NCI-H2196 (cell line): ENCODE results near the gene TRAPPC2L.
"Not testable (repeated sequence)": the region's sequence is repeated elsewhere in the genome, so short reads cannot be mapped to it uniquely, and the experiment has no call there.

Experiments
- DNase-seq: peaks from one replicate; lab custom pipeline; 2025; ENCODE audit not compliant: unreplicated experiment; lab: John Stamatoyannopoulos, UW

The TRAPPC2L gene

DNA sequence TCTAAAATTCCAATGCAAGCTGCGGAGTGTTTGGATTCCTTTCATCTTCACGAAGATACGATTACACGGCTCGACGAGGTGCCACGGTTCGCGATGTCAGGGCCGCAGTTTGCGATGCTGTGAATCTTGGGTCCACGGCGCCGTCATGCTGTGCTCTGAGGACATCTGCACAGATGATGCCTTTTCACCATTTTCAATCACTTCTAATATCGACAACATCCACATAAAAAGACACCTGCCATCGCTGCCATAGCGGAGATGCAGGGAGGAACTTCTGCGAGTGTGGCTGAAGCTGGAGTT is 38.4 kb upstream of the TRAPPC2L start:
- DNase-seq: no peak

DNA sequence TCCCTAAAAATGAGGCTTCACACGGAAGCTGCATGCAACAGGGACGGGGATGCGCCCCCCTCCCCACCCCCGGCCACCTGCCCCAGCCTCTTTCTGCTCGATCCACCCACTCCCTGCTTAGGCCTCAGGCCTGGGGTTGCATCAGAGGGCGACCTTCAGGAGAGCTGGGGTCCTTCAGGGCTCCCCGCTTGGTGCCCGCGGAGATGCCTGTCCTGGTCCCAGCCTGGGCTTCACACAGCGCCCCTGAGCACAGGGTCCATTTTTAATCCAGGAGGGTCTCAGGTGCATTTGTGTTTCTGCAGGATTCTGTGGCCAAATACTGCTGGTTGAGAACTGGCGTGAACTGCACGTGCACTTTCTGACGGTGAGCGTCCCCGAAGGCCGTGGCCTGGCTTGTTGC is 37.8 kb upstream of the TRAPPC2L start:
- no peak for DNase-seq

DNA sequence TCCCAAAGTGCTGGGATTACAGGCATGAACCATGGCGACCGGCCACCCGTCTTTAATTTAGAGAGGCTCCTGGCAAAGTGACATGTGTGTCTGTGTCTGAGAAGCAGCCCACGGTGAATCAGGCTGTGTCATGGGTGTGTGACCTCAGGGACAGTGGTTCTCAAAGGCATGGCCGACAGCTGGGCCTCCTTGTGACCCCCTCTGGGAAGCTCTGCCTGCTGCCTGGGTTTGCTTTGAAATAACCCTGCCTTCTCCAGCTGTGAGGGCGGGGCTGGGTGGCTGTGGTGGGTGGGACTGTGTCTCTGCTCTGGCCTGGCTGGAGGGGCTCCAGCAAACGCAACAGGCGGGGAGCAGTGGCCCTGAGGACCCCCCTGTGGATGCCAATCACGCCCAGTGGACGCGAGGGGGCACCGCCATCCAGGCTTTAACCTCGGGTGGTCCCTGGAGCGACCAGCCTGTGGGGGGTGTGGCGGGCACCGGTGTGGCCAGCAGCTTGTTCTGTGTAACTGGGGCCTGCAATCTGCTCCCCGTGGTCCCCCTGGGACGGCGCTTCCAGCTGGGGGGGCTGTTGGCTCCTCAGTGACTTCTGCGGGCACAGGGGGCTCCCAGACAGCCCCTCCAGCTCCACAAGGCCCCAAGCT is 36.4 kb upstream of the TRAPPC2L start:
- DNase-seq: no peak

DNA sequence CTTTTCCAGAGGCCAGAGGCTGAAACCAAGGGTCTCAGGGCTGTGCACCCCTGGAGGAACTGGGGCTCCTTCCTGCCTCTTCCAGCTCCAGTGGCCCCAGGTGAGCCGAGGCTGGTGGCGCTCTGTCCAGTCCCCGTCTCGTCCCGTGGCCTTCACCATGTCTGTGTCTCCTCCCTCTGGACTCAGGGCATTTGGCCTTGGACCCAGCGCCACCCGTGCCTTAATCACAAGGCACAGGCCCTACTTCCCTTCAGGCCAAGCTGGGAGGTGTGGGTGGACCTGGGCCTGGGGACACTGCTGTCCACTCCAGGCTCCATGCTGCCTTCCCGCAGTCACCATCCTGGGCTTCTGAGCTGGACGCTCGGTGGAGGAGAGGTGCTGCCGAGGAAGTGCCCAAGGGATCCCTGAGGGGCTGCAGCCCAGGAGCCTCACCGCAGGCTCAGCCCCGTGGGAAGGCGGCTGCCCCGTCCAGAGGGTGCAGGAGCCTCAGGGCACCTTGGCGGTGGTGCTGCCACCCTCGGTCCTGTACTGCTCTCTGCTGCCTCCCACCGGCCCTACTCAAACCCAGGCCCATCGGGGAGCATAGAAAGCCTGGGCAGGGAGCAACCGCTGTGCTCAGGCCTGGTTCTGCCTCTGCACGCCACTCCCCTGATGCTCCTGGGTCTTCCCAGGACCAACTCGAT is 35.6 kb upstream of the TRAPPC2L start:
- no peak for DNase-seq

DNA sequence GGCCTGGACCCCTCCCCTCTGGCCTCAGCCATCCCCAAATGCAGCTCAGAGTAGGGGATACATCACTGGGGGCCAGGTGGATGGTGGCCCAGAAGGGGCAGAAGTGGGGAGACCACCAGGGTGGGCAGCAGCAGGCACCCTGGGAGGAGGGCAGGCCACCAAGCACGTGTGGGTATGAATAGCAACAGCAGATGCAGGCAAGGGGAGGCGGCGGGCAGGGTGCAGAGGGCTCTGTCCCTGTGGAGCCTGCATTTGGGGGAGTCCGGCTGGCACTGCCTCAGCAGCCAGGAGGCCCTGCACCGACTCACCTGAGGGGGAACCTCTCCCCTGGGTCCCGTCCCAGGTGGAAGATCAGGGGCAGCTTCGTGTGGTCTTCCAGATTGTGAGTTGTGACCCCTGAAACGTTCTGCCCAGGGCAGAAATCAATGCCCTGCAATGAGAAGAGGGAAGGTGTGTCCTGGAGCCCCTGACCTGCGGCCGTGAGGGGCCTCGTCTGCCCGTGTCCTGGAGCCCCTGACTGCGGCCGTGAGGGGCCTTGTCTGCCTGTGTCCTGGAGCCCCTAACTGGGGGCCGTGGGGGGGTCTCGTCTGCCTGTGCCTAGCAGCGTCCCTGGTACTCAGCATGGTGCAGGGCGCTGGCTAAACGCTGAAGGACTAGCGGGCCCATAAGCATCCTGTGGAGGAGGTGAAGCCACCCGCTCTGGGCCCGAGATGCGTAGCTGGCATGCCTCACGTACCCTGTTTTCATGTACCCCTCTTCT is 34.5 kb upstream of the TRAPPC2L start:
- no peak for DNase-seq

DNA sequence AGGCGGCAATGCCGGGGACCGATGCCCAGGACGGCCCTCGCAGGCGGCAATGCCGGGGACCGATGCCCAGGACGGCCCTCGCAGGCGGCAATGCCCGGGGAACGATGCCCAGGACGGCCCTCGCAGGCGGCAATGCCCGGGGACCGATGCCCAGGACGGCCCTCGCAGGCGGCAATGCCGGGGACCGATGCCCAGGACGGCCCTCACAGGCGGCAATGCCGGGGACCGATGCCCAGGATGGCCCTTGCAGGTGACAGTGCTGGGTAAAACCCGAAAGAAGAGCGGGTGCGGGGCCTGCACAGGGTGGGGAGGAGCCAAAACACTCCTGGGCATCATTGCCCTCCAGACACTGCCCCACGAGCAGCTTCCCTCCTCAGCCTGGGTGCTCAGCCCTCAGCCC is 33.3 kb upstream of the TRAPPC2L start:
- not testable (repeated sequence) for DNase-seq

DNA sequence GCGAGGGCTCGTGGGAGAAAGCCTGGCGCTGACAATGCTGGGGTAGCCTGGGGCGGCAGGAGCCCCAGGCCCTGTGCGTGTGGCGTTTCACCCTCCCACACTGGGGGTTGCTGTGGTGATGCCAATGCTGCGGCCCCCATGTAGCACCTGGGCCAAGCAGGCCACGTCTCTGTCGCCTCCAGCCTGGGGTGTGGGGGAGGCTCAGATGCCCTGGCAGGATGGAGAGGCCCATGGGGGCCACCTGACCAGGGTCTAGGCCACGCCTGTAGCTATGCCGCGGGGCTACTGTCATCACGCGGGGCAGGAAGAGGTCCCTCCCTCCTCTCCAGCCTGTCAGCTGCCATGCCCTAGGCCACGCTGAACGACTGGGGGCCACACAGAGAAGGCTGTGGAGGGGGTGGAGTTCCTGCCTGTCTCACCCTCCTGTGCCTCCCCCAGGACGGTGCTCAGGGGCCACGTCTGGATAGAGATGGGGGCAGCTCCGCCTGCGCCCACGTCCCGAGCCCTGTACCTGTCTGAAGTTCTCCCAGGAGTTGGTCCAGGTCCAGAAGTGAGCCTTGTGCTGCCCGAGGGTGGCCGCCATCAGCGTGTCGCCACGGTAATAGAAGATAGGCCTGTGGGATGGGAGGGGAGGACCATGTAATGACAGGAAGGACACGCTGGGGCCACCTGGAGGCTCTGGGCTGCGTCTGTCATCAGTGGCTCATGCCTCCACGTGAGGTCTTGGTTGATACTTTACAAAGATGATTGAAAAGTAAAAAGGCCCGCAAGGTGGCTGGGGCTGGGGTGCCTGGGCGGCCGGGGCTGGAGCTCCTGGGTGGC is 32.5 kb upstream of the TRAPPC2L start:
- DNase-seq: no peak

DNA sequence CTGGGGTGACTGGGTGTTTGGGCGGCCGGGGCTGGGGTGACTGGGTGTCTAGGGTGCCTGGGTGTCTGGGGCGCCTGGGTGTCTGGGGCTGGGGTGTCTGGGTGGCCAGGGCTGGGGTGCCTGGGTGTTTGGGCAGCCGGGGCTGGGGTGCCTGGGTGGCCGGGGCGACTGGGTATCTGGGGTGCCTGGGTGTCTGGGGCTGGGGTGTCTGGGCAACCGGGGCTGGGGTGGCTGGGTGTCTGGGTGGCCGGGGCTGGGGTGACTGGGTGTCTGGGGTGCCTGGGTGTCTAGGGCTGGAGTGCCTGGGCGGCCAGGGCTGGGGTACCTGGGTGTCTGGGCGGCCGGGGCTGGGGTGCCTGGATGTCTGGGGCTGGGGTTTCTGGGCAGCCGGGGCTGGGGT is 31.8 kb upstream of the TRAPPC2L start:
- no peak for DNase-seq

DNA sequence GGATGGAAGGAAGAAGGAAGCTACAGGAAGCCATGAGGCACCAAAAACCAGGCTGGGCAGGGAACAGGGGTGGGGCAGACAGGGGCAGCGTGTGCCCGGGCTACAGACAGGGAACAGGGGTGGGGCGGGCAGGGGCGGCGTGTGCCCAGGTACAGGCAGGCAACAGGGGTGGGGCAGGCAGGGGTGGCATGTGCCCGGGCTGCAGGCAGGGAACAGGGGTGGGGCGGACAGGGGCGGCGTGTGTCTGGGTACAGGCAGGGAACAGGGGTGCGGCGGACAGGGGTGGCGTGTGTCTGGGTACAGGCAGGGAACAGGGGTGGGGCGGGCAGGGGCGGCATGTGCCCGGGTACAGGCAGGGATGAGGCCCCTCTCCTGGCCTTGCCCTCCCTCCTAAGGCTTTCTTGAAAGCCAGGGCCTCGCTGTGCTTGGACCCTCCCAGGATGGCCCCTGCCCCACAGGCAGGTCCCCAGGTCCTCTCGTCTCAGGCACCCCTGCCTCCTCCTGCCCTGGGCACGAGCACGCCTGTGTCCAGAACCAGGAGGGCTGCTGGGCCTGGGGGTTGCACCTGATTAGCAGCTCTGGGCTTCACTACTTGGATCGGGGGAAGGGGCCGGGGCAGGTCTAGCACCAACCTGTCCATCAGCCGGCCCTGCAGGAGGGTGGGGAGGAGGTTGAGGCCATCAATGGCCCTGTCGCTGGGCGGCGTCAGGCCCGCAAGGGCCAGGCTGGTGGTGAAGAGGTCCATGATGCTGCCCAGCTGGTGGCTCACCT is 30.7 kb upstream of the TRAPPC2L start:
- DNase-seq: no peak

DNA sequence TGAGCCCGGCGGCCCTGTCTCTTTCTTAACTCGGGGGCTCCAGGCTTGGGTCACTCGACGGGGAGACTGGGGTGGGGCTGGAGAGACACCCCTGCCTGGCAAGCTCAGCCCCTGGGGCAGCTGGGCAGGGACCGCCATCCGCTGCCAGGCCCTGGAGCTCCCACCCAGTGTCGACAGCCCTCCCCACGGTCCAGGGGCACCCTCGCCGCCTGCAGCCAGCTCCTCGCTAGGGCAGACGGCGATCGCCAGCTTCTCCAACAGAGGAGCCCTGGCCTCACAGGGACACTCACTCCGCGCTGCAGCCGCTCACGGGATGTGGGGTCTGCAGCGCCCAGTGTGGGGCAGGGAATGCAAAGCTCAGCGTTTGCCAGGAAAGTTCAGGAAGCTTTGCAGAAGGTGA is 29.2 kb upstream of the TRAPPC2L start:
- no peak for DNase-seq

DNA sequence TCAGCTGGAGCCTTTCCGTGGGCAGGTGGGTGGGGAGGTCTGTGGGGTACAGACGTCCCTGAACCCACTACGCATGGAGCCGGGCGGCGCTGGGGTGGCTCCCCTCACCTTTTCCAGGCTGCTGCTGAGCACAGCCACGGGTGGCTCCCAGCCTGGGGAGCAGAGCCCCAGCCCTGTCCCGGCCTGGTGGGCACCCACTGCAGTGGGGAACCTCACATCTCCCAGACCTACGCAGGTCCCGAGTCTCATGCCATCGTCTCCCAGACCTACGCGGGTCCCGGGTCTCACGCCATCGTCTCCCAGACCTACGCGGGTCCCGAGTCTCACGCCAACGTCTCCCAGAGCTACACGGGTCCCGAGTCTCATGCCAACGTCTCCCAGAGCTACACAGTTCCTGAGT is 28.2 kb upstream of the TRAPPC2L start:
- DNase-seq: no peak

DNA sequence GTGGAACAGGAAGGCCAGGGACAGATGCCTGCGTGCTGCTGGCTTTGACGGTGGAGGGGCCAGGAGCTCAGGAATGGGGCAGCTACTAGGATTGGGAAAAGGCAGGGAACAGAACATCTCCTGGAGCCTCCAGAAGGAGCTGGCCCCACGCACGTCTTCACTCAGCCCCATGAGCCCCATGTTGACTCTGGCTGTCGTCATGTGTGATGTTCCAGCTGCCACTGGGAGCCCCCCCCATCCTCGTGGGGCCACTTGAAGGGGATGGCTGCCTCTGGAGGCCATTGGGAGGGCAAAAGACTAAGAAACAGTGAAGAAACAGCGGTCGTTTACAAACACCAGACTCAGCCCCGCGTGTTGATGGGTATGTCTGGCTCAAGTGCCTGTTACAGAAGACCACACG is 26.7 kb upstream of the TRAPPC2L start:
- DNase-seq: no peak

DNA sequence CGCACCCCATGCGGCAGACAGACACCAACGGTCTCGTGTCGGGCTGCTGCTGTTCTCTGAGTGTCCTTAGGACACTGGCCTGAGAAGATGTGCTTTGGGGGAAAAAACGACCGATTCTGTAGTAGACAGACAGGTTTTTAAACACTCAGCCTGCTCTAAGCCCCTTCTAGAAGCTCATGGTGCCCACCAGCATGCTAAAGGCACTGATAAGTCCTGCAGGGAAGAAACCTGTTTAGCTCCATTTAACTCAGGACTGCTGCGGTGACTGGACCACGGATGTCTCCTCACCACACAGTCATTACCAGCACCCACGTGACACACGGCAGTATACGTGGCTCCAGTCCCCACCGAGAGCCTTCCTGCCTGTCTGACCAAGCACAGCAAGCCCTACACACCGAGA is 26.1 kb upstream of the TRAPPC2L start:
- DNase-seq: no peak

DNA sequence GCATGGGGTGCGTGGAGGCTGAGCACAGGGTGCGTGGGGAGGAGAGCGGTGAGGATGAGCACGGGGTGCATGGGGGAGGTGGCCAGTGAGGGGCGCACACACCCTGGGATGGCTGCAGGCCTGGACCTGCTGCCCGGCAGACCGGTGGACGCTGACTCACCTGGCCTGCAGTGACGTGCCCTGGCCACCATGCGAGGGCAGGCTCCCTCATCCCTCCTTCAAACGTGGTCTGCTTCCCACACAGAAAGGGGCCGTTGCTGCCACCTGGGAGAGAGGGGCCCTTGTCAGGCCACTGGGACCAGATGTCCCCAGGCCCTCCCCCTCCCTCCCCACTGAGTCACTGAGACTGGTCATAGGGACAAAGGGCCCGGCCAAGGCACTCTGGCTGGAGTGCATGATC is 25.1 kb upstream of the TRAPPC2L start:
- no peak for DNase-seq

DNA sequence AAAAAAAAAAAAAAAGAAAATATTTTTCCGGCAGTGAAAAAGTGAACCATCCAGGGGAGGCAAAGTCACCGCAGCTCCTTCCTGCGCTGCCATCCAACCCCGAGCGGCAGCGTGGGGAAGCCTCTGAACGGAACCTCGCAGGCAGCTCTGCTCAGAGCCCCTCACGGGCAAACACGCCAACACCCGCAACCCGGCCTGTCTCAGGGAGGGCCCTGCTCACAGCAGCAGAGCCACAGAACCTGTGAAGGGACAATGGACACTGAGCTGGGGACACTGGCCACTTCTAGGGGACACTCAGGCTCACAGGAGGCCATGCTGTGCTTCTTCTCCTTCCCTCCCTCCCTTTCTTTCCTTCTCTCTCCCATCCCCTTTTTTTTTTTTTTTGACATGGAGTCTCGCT is 23.8 kb upstream of the TRAPPC2L start:
- DNase-seq: no peak

DNA sequence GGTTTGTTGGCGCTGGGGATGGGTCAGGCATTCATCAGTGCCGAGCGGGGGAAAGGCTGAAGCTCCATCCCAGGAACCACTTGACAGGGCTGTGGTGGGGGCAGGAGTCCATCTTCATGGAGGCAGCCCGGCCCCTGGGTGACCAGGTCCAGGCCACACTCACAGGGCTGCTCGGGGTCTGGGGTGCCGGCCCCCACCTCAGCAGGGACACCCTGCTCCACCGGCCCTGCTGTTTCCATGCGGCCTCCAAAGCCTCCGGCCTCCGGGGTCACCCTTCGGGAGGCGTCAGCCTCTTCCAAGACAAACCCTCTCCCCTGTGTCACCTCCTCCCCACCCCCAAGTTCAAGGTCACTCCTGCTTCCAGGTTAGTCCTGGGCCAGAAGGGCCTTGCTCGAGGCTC is 22.3 kb upstream of the TRAPPC2L start:
- DNase-seq: no peak

DNA sequence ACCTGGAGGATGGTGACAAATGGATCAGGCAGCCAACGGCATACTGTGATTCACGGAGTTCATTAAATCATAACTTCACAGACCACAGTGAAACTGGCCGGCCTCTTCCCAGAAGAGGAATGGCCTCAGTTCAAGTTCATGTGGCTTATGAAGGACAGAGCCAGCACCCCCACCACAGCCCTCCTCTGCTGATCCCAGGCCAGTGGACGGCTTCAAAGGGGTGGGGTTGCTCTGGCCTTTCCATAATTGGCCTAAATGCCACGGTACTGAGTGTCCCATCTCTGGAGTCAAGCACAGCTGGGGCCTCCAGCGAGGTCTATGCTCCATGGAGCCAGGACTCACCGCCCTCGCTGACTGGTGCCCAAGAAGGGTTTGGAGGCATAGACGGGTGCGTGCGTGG is 21.5 kb upstream of the TRAPPC2L start:
- DNase-seq: no peak

DNA sequence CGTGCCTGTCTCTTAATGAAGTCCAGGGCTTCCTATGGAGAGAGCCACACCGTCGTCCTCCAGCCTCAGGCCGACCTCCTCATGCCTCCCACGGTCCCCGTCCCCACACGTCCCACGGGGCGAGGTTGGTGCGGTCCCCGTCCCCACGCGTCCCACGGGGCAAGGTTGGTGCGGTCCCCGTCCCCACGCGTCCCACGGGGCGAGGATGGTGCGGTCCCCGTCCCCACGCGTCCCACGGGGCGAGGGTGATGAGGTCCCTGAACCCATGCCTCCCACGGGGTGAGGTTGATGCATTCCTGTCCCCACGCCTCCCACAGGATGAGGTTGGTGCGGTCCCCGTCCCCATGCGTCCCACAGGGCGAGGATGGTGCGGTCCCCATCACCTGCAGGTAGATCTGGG is 21.1 kb upstream of the TRAPPC2L start:
- DNase-seq: no peak

DNA sequence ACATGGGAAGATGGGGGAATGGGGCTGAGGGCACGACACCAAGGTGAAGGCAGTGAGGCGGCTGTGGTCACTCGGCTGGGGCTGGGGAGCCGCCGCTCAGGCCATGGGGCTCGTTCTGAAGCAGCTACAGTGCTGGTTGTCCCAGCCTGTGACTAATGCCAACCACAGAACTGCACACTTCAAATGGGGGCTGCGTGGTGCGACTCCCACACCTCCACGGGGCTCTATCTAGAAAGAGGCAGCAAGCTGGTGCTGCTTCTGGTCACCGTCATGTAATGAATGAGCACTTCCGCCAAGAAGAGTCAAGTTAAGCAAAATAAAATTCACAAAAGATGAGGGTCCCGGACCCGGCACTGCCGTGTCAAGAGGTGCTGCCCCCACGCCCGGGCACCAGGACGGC is 20.1 kb upstream of the TRAPPC2L start:
- DNase-seq: no peak

DNA sequence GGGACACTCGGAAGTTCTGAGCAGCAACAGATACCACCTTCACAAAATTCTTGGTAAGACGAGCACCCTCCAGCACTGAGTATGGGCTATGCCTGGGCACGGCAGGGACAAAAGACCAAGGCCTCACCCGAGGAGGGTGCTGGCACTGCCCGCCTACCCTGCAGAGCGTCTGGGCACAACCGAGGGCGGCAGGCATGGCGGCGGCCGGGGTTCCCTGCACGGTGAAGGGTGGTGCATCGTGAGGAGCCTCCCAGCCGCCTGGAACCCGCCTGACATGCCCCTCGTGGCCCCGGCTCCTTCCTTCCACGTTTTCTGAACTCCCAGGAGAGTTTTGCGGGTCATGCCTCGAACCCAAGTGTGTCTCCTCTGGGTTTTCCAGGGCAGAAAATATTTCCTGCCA is 19.1 kb upstream of the TRAPPC2L start:
- no peak for DNase-seq

DNA sequence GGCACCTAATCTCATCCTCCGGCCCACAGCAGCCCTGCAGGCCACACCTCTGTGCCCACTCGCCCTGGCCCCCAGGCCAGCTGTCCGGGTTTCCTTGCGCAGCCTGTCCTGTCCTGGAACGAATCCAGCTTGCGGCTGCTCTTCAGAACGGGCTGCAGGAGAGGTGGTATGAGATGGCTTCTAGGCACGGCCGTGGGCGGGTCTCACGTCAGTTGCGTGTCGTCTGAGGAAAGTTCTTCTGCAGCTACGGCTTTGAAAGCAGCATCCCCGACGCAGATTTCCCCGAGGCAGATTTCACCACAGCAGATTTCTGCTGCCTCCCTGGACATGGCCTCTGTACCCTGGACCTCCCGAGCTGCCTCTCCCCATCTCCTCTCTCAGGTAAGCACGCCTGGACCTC is 18.4 kb upstream of the TRAPPC2L start:
- no peak for DNase-seq
